DMS 273 (cell line): ENCODE results near the gene GPI.
"Not testable (repeated sequence)": the region's sequence is repeated elsewhere in the genome, so short reads cannot be mapped to it uniquely, and the experiment has no call there.

Experiments
- DNase-seq: peaks from one replicate; lab custom pipeline; 2025; ENCODE audit not compliant: unreplicated experiment; lab: John Stamatoyannopoulos, UW

The GPI gene

DNA sequence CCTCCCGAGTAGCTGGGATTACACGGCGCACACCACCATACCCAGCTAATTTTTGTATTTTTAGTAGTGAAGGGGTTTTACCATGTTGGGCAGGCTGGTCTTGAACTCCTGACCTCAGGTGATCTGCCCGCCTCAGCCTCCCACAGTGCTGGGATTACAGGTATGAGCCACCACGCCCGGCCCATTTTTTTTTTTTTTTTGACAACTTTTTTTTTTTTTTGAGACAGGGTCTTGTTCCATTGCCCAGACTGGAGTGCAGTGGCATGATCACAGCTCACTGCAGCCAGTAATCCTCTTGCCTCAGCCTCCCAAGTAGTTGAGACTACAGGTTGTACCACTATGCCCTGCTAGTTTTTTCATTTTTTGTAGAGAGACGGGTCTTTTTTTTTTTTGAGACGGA is 35.8 kb downstream of the GPI start:
- DNase-seq: not testable (repeated sequence)

- DNase-seq: no peak
Measured at GRCh38 chr19:34402074-34402600, 37.1 kb downstream of the GPI start.

DNA sequence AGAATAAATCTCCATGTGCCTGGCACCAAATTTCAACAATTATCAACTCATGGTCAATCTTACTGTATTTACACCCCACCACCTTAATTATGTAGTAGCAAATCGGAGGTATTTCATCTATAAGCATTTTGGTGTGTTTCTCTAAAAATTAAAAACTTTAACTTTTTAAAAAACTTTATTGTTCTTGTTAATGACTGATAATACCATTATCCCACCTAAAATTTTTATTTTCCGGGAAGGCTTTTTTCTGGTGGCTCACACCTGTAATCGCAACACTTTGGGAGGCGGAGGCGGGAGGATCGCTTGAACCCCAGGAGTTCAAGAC is 38.8 kb downstream of the GPI start:
- DNase-seq: no peak

DNA sequence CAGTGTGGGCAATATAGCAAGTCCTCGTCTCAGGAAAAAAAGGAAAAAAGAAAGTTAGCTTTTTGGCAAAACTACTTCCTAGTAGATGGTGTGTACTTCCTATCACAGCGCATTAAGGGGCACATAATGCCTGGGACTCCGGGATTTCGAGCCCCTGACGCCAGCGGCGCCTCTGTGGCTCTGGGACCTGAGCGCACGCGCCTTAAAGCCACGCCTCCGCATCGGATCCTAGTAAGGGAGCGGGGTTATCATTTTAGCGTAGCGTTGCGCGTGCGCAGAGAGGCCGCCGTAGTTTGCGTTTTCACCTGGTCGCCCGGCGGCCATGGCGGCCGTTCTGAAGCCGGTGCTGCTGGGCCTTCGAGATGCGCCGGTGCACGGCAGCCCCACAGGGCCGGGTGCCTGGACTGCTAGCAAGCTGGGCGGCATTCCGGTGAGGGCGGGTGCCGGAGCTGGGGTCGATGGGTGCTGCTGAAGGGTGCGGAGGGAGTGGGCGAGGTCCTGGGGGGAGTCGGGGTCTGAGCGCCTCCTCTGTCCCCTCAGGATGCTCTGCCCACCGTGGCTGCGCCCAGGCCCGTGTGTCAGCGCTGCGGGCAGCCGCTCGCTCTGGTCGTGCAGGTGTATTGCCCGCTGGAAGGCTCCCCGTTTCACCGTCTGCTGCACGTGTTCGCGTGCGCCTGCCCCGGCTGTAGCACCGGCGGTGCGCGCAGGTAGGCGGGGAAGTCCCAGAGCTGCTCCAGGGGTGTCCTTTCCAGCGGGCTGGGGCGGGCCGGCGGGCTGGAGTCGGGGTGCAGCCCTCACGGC is 39.3 kb downstream of the GPI start, which contains the start of gene PDCD2L:
PDCD2L (plus strand) TSS at position 291 of the 801 bp plus-strand sequence; CDS start at position 323, 32 bp downstream.
- peak; percentile 97 for DNase-seq

DNA sequence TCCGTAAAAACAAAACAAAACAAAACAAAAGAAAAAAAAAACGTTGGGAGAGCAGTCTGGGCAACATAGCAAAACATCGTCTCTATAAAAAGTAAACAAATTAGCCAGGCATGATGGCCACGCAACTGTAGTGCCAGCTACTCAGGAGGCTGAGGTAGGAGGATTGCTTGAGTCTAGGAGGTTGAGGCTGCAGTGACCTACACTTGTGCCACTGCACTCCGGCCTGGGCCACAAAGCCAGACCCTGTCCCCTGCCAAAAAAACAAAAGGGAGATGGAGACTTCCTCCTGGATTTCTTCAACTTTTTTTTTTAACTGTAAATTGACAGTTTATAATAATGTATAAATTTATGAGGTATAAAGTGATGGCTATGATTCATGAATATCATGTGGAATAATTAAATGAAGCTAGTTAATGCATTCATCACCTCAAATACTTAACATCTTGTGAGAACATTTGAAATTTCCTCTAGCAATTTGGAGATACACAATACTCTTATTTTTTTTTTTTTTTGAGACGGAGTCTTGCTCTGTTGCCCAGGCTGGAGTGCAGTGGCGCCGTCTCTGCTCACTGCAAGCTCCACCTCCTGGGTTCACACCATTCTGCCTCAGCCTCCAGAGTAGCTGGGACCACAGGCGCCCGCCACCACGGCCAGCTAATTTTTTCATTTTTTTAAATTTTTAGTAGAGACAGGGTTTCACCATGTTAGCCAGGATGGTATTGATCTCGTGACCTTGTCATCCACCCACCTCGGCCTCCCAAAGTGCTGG is 41.1 kb downstream of the GPI start:
- DNase-seq: no peak

DNA sequence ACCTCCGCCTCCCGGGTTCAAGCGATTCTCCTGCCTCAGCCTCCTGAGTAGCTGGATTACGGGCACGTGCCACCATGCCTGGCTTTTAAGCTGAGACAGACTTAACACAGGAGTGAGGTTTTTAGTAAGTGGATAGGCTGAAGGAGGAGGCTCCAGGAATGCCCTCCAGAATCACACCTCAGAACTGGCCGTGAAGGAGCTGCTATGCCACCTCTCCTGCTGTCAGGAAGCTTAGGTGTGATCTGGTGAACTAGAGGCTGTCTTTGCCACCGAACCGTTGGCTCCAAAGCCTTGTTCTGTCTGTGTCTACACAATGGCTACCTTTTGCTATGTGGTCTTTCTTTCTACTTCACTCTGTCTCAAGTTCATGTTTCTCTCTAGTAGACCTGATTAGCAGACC is 43.4 kb downstream of the GPI start:
- DNase-seq: no peak

DNA sequence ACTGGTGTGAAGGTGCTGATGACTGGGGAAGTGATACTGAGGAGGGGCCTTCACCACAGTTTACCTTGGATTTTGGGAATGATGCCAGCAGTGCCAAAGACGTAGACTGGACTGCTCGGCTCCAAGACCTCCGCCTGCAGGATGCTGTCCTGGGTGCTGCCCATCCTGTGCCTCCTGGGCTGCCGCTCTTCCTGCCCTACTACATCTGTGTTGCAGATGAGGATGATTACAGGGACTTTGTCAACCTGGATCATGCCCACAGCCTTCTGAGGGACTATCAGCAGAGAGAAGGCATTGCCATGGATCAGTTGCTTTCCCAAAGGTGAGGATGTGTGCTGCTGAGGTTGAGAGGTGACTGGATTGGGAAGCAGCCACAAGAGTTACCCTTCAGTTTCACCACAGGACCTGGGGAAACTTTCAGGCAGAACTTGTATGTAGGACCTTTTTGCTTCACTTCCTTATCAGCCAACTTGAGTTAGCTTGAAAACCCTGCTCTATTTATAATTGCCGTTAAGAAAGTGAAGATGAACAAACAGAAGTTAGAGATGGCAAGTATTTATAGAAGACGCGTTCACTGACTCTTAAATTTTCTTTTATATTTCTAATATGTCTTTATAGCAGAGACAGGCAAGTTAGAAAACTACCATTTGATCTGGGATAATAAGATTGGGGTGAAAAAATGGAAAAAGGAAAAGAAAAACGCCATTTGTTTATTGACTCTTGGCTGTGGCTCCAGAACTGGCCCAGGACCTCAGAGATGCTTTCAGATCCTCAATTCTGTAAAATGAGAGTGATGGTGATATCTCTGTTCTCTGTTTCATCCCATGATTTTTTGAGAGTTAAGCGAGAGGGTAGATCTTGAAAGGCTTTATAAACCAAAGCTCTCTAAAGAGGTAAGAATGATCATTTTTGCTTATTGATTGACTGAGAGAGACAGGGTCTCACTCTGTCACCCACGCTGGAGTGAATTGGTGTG is 44.5 kb downstream of the GPI start:
- no peak for DNase-seq

DNA sequence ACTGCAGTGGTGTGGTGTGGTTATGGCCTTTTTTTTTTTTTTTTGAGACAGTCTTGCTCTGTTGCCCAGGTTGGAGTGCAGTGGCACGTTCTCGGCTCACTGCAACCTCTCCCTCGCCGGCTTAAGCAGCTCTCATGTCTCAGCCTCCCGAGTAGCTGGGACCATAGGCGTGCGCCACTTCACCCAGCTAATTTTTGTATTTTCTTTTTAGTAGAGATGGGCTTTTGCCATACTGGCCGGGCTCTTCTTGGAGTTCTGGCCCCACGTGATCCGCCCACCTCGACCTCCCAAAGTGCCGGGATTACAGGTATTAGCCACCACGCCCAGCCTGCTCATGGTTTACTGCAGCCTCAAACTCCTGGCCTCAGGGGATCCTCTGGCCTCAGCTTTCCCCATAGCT is 46.2 kb downstream of the GPI start:
- no peak for DNase-seq

DNA sequence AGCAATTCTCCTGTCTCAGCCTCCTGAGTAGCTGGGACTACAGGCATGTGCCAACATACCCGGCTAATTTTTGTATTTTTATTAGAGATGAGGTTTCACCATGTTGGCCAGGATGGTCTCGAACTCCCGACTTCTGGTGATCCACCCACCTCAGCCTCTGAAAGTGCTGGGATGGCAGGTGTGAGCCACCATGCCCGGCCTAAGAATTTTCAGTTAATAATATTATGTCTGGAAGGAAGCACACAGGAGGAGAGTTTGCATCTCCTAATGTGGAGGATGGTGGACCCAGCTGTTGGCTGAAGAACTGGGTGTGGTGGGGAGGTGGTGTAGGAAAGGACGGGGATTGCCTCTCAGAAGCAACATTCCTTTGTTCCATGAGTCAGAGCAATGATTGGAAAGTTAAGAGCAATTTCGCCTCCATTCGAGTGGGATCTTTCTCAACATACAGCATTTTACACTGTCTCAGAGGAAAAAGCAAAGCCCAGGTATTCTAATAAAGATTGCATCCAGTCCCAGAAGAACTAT is 51.1 kb downstream of the GPI start:
- DNase-seq: no peak

DNA sequence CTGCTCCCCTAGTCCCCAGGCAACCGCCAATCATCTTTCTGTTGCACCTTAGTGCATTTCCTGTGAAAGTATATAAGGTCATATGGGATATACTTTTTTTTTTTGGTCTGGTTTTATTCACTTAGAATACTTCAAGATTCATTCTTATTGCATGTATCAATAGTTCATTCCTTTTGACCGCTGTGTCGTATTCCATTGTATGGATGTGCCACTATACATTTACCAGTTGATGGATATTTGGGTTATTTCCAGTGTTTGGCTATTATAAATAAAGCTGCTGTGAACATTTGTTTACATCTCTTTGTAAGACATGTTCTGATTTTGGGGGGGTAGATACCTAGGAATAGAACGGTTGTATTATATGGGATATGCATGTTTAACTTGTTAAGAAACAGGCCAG is 53.3 kb downstream of the GPI start:
- no peak for DNase-seq

GRCh38 chr19:34426096-34426661 is 61.2 kb downstream of the GPI start:
- DNase-seq: no peak

GRCh38 chr19:34428549-34429285 is 63.7 kb downstream of the GPI start:
- peak; percentile 66 for DNase-seq

- DNase-seq: peak; percentile 4
Measured at GRCh38 chr19:34429553-34429952, 64.6 kb downstream of the GPI start.

- DNase-seq: peak; percentile 78
Measured at GRCh38 chr19:34430738-34431625, 66.0 kb downstream of the GPI start.

- no peak for DNase-seq
Measured at GRCh38 chr19:34431681-34432402, 66.8 kb downstream of the GPI start.

DNA sequence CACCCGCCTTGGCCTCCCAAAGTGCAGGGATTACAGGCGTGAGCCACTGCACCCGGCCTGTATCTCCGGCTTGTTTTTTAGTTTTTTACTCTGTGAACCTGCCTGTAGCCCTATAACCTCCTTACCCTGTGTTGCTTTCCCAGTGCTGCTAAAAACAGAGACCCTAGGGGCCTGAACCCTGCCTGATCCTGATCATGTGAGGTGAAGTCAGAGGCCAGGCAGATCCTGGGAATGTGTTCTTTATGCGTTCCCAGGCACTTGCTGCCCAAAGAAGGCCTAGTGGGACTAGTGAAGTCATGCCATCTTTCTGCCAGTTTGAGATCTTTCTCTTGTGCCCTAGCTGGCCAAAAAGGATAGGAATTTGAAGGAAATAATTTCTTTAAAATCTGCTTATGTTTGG is 67.8 kb downstream of the GPI start:
- DNase-seq: no peak

DNA sequence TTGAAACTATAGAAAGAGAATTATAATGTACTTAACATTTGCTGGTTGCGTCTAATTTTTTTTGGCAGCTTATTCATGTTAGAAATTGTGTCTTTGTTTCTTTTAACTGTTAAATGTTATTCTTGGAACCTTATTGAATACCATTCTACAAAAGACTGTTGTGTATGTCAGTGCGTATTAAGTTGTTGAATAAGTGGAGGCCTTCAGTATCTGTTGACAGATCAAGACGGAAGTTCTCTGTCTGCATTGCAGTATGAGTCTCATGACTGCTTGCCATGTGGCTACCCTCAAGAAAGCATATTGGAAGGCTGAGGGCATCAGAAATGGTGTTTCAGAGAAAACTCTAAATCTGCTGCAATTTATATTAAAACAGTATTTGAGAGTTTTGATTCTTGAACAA is 71.7 kb downstream of the GPI start:
- DNase-seq: no peak

GRCh38 chr19:34448191-34448590 is 83.2 kb downstream of the GPI start:
- DNase-seq: no peak
